Right forelimb (tissue), 1 donor: ENCODE data around the gene KIAA1755.

Experiments used
- DNase-seq: peaks from one replicate; pipeline ENCODE4 v3.0.0-alpha.2; 2018

Gene KIAA1755

DNA sequence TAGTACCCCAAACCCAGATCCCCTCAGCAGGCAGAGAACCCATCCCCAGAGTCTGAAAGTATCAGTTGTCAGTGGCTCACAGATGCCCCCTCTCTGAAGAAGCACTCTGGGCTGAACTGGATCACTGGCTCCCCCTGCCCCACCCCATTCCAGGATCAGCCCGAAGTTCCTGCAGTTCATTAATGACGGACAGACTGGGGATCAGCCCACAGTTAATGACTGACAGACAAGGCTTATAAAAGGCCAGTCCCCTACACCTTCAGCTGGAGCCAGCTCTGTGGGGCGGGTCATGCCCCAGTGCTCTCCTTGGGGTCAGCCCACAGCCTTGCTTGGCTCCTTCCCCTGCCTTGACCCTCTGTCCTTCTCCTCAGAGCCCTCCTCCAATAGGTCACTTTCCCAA lies 21.7 kb downstream of the KIAA1755 start:
- DNase-seq = no peak

DNA sequence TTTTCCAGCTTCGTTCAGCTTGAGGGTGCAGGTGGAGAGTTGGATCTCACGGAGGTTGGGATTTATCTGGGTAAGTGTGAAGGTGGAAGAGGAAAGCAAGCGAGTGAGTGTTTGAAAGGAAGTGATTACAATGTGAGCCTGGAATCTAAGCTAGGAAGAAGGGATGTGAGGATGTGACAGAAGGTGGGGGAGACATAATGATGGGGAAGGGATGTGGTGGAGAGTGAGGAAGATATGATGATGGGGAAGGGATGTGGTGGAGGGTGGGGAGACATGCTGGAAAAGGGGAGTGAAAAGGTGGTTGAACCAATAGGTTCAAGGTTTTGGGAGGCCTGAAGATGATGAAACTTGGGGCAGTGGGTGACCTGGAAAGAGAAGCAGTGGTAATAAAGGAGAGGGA lies 23.2 kb downstream of the KIAA1755 start:
- DNase-seq = no peak

DNA sequence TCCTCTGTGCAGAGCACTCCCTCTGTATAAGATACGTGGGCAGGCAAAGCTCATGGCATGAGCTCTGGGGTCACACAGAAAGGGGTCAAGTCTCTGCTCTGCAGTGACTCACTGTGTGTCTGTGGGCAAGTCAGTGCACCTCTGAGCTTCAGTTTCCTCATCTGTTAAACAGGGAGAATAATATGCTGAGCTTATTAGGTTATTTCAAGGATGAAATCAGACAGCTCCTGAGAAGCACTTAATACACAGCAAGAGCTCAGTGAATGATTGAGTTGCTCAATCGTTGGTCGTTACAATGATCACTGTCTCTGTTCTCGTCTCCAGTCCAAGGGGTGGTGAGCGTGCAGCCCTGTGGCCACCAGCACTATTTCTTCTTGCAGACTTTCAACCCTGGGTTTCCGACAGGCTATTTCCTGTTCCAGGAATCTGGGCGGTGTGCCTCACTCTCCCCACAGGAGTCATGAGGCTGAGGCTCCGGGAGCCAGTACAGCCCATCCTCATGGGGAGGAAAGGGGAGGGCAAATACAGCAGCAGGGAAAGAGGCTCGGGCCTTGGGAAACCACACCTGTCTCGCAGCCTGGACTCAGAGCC lies 28.9 kb downstream of the KIAA1755 start:
- DNase-seq = no peak

DNA sequence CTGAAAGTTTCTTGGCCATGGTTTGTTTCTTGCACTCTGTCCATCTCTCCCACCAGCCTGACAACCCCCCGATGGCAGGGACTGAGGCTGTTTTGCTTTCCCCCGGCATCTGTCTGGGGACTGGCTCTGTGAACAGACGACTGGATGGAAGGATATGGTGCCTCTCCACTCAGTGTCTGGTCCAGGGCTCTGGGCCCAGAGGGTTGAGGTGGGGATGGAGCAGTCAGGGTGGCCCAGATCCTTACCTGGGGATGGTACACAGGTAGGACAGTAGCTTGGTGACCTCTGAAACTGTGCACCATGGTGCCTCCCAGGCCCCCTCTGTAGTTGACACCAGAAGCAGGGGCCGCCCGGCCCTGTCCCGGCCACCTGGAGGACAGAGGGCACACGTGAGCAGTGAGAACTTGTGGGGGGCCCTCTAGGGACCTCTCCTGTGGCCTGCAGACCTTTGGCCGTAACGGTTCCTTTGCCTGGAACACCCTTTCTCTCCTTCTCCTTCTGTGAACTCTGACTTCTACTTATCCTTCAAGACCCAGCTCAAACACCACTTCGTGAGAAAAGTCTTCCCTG lies 29.5 kb downstream of the KIAA1755 start:
- no peak for DNase-seq

DNA sequence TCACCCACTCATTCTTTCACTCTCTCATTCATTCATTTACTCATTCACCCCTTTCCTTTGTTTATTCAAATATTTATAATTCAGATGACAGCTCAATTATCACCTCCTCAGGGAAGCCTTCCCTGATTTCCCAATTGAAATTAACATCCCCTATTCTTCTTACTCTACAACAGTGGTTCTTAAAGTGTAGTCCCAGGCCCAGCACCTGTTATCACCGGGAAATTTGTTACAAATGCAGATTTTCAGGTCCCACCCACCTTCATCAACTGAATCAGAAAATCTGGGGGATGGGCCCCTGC lies 30.3 kb downstream of the KIAA1755 start:
- DNase-seq = no peak

DNA sequence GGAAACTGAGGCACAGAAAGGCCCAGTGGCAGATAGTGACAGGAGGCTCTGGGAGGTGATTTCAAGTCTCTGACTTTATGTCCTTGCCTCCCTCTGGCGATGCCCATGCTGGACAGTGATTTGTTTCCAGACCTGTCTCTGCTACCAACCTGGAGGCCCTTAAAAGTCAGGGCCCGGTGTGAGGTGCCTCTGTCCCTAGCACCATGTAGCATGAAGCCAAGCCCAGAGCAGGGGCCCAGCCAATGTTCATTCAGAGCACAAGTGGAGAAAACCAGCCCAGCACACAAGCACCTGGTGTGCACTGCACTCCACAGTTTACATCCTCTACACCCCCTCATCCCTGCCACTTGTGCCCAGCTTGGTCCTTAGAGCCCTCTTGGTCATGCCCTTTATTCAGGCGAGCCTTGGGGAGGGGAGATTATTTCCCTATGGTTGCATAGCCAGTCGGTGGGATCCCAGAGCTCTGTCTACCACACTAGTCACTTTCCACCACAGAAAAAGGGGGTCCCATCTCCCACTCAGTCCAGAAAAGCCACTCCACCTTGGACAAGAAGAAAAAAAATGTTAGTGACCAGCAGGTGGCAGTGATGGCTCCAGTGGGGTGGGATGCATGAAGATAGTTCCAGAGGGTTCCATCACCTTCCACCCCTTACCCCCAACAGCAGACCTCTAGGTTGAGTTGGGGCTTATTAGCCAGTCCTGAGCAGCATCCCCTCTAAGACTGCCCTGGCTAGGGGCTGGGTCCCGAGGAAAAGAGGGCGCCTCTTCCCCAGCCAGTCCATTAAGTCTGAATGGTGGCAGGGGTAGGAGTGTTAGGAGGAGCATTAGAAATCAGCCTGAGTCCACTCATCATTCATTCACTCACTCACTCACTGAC lies 30.9 kb downstream of the KIAA1755 start:
- no peak for DNase-seq

DNA sequence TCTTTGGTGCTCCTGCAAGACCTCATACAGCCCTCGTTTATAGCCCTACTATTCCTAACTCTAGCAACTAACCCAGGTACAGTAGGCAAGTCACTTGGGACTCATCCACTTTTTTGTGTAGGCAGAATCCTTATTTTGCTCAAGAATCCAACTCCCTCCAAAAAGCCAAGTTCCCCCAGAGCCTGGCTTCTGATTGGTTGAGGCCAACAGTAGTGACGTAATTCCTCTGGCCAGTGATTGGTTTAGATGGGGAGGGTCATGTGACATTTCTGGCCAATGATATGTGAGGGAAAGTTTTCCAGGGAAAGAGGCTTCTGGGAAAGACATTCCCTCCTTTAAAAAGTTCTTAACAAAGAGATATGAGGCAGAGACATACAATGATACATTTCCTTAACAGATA lies 32.1 kb downstream of the KIAA1755 start:
- no peak for DNase-seq

DNA sequence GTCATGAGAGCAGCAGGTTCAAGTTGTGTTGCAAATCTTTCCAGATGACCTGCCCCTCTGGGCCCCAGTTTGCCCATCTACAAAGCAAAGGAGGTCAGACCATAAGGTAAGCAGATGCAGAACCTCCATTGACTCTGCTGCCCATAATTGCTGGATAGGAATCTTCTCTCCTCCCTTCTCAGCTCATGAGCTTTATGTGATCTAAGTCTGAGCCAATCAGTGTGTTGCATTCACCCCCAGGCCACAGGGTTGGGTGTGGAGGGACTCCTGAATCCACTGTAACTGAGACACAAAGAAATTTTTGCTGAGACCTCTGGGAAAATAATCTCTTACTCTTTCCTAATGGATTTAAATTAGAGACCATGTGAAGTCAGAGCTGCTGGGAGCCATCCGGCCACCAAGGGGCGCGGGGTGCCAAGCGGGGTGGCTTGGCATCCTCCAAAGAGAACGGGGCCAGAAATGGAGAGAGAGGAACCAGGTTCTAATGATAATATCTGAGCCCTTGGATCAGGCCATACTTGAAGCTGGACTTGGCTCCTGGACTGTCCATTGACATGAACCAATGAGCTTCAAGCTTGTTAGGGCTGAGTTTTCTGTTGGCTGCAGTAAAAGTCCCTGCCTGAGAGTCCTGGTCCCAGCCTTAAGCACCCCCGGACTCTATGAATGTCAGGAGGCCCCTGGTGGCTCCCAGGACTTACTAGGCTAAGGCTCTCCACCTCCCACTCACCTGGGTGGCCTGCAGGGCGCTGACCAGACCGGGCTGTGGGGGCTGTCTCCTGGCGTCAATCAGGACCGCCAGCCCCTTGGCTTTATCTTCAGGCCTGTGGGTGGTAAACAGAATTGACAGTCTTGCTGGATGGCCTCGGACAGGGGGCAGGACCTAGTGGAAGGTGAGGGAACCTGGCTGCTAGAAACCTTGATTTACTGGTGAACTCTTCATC lies 32.8 kb downstream of the KIAA1755 start:
- DNase-seq = no peak

DNA sequence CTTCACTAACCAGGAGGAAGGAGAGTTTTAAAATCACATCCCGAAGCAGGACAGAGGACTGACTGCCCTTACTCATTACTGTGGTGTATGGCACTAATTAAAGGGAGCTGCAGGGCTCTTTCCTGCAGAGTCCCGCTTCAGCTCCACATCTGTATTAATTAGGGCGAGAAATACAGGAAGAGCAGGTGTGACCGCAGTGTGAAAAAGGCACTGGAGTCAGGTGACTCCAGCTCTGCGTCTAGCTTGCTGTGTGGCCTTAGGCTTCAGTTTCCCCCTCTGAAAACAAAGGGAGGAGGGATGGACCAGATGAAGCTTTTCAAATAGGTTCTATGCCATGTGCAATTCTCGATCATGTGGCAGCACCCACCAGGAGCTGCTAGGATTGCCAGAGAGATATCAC lies 34.0 kb downstream of the KIAA1755 start:
- DNase-seq = no peak

DNA sequence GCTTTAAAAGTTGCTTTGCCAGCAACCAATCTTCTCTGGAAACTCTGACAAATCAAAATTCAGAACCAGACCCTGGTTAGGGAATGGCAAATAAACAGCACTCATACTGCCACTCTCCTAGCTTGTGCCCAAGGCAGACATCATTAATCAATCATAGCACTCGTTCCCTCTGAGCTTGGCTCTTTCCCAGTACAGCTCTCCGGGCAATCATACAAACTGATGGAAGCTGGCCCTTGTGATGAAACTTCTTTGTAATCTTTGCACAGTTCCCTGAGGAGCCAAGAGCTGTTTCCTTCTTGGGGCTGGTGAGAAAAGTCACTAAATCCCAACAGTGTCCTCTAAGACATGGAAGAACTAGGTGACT lies 34.7 kb downstream of the KIAA1755 start:
- DNase-seq = no peak

DNA sequence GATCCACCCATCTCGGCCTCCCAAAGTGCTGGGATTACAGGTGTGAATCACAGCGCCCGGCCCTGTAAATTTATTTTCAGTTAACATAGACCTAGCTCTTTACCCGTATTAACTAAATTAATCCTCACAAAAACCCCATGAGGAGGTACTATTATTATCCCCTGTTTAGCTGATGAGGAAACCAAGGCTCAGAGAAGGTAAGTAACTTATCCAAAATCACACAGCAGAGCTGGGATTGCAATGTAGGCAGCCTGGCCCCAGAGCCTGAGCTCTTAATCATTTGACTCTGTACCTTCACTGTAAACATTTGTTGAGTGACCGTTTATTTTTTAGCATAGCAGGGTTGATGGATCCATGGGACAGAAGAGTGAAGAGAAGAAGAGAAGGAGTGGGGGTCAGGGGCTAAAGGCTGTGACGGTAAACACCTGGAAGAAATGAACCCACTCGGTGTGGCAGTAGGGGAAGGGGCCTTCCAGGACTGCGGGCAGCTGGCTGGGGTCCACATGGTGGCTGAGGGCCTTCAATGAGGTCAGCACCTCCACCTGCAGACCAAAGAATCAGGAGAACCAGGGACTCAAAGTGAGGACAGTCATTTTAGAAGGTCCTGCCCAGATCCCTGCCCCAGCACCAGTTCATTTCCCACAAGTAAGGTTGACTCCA lies 35.2 kb downstream of the KIAA1755 start:
- no peak for DNase-seq

DNA sequence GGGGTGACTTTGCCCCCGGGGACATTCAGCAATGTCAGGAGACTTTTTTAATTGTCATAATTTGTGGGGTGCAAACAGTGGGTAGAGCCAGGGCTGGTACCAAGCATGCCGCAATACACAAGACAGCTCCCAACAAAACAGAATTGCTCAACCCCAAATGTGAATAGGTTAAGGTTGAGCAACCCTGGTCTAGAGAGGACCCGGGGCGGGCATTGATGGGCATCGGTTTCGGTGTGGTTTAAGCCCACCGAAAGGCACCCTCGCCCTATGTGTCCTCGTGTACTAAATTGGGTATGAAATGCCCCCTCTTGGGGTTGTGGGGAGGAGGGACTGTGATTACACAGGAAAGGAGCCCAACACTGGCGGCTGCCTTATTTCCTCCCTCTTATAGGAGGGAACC lies 36.0 kb downstream of the KIAA1755 start:
- DNase-seq = no peak

DNA sequence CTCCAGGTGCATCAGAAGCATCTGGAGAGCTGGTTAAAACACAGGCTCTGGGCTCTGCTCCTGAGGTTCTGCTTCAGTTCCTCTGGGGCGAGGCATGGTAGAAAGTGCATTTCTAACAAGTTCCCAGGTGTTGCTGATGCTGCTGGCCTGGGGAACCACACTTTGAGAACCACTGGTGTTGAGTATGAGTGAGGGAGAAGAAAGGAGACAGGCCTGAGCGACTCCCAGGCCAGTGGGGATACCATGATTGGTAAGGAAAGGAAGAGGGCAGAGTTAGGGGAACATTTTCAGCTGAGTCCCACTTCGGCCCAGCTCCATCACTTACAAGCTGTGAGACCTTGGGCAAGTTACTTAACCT lies 36.8 kb downstream of the KIAA1755 start:
- no peak for DNase-seq

DNA sequence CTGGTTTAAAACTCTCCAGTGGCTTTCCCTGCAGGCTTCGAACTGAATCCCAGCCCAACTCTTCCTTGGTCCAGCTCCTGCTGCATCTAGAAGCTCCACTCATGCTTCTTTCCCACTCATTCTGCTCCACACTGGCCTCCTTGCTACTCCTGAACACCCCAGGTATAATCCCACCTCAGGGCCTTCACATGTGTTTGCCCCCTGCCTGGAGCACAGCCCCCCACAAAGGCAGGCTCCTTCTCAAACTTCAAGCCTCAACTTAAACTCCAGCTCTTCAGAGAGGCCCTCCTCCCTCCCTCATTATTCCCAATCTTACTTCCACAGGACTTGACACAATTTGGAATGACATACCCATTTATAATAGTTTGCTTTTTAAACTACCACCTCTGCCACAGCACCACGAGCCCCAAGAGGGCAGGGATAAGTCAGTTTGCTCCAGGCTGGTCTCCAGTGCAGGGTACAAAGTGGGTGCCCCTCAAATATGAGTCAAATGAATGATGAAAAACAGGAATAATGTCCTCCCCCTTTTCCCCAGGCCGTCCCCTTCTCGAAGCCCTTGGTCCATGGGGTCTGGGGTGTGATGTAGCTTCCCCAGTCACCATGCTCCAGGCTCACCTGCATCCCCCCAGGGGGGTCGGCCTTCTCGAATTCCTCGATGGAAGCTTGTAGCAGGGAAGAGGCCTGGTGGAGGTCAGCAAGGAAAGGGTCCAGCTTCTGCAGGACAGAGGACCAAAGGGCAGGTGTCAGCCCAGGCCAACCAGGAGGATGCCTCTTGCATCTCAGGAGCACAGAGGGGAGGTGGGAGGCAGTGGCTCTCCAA lies 37.4 kb downstream of the KIAA1755 start:
- DNase-seq = no peak

DNA sequence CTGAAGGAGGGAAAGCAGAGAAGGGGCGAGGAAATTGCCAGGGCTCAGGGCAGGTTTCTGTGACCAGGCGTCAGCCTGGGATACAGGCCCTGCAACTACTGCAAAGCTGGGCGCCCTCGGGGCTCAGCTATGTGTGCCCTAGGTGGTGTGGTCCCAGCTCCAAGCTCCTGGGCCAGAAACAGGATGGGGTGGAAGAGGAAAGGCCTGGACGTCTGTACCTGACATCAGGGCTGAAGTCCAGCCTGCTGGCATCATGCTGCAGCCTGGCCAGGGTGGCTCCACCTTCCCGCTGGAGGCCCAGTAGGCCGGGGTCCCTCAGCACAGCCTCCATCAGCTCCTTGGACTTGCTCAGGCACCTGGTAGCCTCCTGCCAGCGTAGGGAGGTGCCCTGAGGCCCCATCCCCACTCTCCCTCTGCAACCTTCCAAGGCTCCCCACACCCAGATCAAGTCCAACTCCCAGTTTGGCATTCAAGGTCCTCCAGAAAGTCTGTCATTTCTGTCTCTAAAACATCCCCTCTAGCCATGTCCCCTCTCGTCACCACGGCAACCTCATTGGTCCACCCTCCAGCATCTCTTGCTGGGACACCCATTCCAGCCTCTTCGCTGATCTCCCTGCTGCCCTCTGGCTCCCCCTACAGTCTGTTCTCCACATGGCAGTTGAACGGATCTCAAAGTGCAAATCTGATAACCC lies 38.2 kb downstream of the KIAA1755 start:
- peak; percentile 71 for DNase-seq

DNA sequence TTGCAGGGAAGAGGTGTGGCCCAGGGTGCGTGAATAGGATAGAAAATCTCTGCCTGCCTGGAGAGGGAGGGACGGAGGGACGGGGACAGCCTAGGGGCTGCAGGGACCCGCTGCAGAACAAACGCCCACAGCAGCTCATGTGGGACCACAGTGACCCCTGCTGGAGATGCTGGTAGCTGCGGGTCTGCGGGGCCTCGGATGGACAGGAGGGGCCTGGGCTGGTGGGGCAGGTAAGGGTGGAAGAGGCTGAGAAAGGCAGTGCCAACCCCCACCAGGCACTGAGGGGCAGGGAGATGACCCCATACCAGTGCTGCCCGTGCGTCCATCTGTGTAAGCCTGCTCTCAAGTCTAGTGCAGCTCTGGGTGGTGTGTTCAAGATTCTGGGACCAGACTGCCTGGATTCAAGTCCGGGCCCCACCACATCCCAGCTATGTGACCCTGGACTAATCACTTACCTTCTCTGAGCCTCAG lies 39.4 kb downstream of the KIAA1755 start:
- DNase-seq = peak; percentile 85

DNA sequence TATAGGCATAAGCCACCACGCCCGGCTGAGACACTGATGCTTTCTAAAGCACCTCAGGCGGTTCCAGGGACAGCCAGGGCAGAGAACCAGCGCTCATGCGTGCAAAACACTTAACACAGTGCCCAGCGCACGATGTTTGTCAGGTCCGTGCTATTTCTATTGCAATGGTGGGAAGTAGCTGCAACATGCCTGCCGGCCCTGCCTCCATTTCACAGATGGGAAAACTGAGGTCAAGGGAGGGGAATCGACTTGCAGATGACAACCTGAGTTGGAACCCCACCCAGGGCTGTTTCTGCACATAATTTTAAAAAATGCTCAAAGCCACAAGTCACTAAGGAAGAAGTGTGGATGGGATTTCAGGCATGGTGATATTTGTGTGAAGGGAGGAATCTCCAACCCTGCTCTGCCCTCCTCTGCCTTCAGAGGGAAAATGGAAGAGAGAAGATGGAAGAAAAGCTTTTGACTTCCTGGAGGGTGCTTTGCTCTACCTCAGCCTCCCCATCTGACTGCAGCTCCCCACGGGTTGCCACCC lies 39.9 kb downstream of the KIAA1755 start:
- no peak for DNase-seq

DNA sequence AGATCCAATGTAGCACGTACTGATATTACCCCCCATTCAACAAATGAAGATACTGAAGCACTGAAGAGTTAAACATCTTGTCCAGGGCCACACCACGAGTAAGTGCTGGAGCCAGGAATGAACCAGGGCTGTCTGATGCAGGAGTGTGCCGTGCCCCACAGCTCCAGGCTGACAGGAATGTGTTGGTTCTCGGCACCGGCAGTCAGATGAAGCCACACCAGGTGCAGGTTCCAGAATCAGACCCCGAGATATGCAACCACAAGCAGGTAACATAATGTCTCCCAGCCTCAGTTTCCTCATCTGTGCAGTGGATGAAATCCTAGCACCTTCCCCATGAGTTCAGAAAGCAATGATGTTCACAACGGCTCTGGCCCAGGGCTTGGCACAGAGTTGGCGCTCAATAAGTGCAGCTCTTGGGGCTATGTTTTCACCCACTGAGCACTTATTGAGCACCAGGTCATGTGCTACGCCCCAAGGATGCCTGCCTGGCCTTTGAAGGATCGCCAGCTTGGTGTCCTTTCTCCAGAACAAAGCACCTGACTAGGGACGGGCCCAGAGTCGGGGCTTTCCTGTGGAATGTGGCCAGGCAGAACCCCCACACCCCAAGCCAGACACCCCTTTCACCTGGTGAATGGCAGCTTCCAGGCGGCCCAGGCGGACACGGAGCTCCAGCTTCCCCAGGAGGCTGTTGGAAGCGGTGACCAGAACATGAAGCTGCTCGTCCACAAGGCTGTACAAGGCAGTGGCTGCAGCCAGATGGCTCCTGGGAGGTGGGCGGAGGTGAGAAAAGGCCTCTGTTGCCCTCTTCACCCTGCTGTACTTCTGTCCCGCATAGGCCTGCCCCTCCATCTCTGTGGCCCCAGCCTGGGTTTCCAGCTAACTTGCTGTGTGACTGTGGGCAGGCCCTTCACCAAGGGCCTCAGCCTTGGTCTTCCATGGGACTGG lies 41.3 kb downstream of the KIAA1755 start:
- DNase-seq = no peak

DNA sequence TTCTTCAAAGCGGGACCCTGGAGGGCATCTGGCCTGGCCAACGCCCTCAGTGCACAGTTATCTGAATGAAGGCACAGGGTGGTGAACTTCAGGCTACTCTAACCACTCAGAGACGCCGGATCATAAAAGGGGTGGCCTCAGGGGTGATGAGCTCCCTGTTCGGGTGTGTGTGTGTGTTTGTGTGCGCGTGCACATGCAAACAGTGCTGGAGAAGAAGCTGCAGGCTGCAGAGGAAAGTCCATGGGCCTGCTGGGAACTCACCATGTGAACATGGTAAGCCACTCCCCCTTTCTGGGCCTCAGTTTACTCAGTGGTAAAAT lies 42.0 kb downstream of the KIAA1755 start:
- DNase-seq = no peak
